Kidney (tissue), 14 donors: ENCODE data around the gene SMG6. TPM values are rescaled to one million over a fixed set of nuclear protein-coding genes. Genes with fewer than 3 reads are reported as not detected.

ENCODE experiments used
- DNase-seq, 5 donors: peaks; one replicate each; pipeline ENCODE4 v3.0.0-alpha.2; 2013 to 2020
- FAIRE-seq: peaks from 2 replicates; lab custom pipeline; 2012; peaks lifted over from hg19 to GRCh38; lab: Jason Lieb, UNC
- H3K27ac ChIP-seq, 2 donors: one replicate each; pipeline ENCODE4 v1.7.0; 2013; ENCODE audit warnings: low read depth in 2 of 2, low read length in 2 of 2, inconsistent platforms in 1 of 2
- H3K27me3 ChIP-seq: one replicate; pipeline ENCODE4 v1.7.1; 2013; ENCODE audit warnings: low read length, inconsistent platforms; ENCODE audit not compliant: control insufficient read depth, insufficient read depth
- H3K36me3 ChIP-seq, 3 donors: one replicate each; pipeline versions ENCODE4 v1.7.0 to v1.7.1; 2013; ENCODE audit warnings: low read length in 3 of 3, control low read depth in 1 of 3, inconsistent platforms in 1 of 3; ENCODE audit not compliant: insufficient read depth in 3 of 3, control insufficient read depth in 2 of 3
- H3K4me1 ChIP-seq, 3 donors: one replicate each; pipeline versions ENCODE4 v1.7.0 to v1.7.1; 2013; ENCODE audit warnings: low read length in 3 of 3, inconsistent platforms in 1 of 3, low read depth in 1 of 3; ENCODE audit not compliant: control insufficient read depth in 2 of 3, insufficient read depth in 2 of 3
- H3K4me3 ChIP-seq, 3 donors: one replicate each; pipeline versions ENCODE4 v1.7.0 to v1.8.1; 2013; ENCODE audit warnings: low read length in 3 of 3, control low read depth in 1 of 3, inconsistent platforms in 1 of 3
- H3K9ac ChIP-seq, 3 donors: one replicate each; pipeline versions ENCODE4 v1.7.0 to v1.7.1; 2013; ENCODE audit warnings: low read length in 3 of 3, control low read depth in 1 of 3, inconsistent platforms in 1 of 3
- H3K9me3 ChIP-seq, 3 donors: one replicate each; pipeline versions ENCODE4 v1.7.0 to v1.7.1; 2013; ENCODE audit warnings: low read length in 3 of 3, control low read depth in 1 of 3, inconsistent platforms in 1 of 3; ENCODE audit not compliant: control insufficient read depth in 2 of 3, insufficient read depth in 1 of 3
- intact Hi-C: fragments of 100-400 bp; cut with DNase I; formaldehyde crosslinking; loops from one replicate; pipeline ENCODE4 v1.11.1; 2022
- microRNA-seq: library from miRNA; unstranded; fragments of <30 nt; microRNA quantifications from one replicate; pipeline ENCODE4 v1.2.0, GENCODE V29; 2020
- polyA plus RNA-seq: library from polyadenylated mRNA; stranded (reverse); fragments of 350-450 nt; fragmentation: Illumina TruSeq; extraction: RNeasy Lipid Tissue Mini Kit (QIAGEN cat#74804); gene quantifications from one replicate; pipeline ENCODE4 v1.2.3, GENCODE V29; 2014; ENCODE audit warnings: low read depth, low replicate concordance; ENCODE audit not compliant: insufficient read depth
- total RNA-seq: library from RNA; stranded (reverse); fragmentation: NEBNext Ultra II Directional; extraction: Animal tissue kit (Norgen Biotek cat#: 25700); gene quantifications from one replicate; pipeline ENCODE4 v1.2.1, GENCODE V29; 2021
- TF ChIP-seq, protein P1 (sequence below): IDR thresholded peaks from 3 replicates; pipeline ENCODE4 v1.5.1; 2012; ENCODE audit warnings: mild to moderate bottlenecking, moderate library complexity, borderline replicate concordance; ENCODE audit not compliant: insufficient read depth; ENCODE audit errors: extremely low read depth
- donor health status: control.
- donor health status: control.
- donor health status: control.
- donor health status: control.
- donor health status: control.
- donor health status: DM: yes; HTN: yes; CAD: no.
- donor health status: Normal renal cell carcinoma (clear cell type).

The SMG6 gene
- total and polyA plus RNA-seq, 2 donors from 2014 or later = 20.6 to 37.3 TPM

DNA sequence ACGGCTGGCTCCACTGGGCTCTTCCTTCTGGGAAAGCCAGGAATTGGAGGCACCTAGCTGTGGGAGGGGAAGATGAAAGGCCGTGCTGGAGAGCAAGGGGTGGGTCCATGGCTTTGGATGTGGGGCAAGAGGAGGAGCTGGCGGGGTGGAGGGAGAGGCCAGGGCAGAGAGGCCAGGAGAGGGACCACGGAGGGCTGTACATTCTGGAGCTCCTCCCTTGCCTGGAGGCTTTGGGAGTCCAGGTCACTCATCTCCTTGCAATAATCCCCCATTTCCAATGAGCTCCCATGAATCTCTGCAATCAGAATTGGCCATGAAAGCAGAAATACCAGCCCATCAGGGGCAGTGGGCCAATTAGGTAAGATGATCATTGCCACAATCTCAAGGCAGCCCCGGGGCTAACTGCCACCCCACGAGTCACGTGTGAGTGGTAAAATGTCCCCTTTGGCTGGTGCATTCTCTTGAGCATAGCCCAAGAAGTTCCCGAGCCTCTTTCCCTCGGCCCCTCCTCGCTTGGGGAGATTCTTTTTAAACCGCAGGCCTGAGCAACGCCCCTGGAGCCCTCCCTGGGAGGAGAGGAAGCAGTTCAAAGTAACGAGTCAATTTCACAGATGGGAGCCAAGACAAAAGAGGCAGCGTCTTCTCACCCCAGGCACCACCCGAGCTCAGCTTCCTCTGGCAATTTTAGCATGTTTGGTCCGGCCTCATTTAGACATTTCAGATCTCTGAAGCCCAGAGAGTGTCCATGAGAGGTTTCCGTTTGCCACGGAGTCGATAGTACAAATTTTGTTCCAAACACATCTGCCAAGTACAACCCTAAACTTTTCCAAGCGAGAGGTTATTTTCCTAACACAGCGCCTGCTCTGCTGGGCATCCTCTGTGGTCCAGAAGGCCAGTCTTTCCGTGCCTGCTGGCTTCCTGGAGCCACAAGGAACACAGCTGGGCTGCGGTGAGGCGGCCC is 291.9 kb downstream of the SMG6 start:
- Histone ChIP-seq H3K9me3 (no peaks in the 10 kb centered on the region), H3K4me3 (no peak overlapping the region), H3K27ac (no peak overlapping the region), H3K9ac (no peak overlapping the region), H3K36me3 (no peaks in the 10 kb centered on the region), H3K27me3 (no peaks in the 10 kb centered on the region), H3K4me1 (peaks cover 0 to 15% (median 0%) of the 10 kb centered on the region in 3 donors)
- intact Hi-C loops = no loop called here
- TF ChIP-seq, protein P1, sequence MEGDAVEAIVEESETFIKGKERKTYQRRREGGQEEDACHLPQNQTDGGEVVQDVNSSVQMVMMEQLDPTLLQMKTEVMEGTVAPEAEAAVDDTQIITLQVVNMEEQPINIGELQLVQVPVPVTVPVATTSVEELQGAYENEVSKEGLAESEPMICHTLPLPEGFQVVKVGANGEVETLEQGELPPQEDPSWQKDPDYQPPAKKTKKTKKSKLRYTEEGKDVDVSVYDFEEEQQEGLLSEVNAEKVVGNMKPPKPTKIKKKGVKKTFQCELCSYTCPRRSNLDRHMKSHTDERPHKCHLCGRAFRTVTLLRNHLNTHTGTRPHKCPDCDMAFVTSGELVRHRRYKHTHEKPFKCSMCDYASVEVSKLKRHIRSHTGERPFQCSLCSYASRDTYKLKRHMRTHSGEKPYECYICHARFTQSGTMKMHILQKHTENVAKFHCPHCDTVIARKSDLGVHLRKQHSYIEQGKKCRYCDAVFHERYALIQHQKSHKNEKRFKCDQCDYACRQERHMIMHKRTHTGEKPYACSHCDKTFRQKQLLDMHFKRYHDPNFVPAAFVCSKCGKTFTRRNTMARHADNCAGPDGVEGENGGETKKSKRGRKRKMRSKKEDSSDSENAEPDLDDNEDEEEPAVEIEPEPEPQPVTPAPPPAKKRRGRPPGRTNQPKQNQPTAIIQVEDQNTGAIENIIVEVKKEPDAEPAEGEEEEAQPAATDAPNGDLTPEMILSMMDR = no peak
- FAIRE-seq (no peak), DNase-seq (peak in 4 of 5 donors; percentile 58 to 85 (median 64))

Small RNAs within 50 kb of the gene (microRNA-seq; reads per million reads assigned to microRNA genes)
- gene MIR132 (1,435 reads per million, percentile 81 among the genes with 10 or more reads in this experiment), gene MIR212 (57.8 reads per million, percentile 44 among the genes with 10 or more reads in this experiment)

Other genes with a start within 250 kb of the SMG6 start
- 13.0 TPM for gene HIC1, start 248.7 kb downstream of the SMG6 start, total RNA-seq
- 2.7 TPM for gene HIC1, start 248.7 kb downstream of the SMG6 start, polyA plus RNA-seq
- 10.0 TPM for gene SRR, start 165 bp upstream of the SMG6 start, total RNA-seq
- gene SRR, start 165 bp upstream of the SMG6 start, polyA plus RNA-seq = 3.5 TPM
- gene TSR1, start 32.7 kb upstream of the SMG6 start, total RNA-seq = 24.4 TPM
- 9.1 TPM for gene TSR1, start 32.7 kb upstream of the SMG6 start, polyA plus RNA-seq
- gene SGSM2, start 33.7 kb upstream of the SMG6 start, total RNA-seq = 58.0 TPM
- gene SGSM2, start 33.7 kb upstream of the SMG6 start, polyA plus RNA-seq = 33.7 TPM
- gene MNT, start 97.3 kb upstream of the SMG6 start, total RNA-seq = 39.8 TPM
- 3.7 TPM for gene MNT, start 97.3 kb upstream of the SMG6 start, polyA plus RNA-seq
- 37.2 TPM for gene METTL16, start 208.1 kb upstream of the SMG6 start, total RNA-seq
- gene METTL16, start 208.1 kb upstream of the SMG6 start, polyA plus RNA-seq = 18.0 TPM